ENCODE data around the gene PHACTR1.

DNA sequence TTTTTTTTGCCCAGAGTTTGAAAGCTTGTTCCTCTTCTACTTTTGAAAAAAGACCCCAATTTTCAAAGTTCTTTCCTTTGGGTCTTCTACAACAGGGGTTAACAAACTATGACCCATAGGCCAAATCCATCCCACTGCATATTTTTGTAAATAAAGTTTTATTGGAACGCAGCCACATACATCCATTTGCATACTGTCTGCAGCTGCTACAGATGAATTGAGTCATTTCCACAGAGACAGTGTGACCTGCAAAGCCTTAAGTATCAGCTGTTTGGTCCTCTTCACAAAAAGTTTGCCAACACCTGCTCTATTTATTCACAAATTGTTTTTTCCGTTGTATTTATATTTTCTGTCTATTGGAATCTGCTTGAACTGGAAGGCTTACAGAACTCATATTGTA, 422.6 kb downstream of the PHACTR1 start:
- TF ChIP-seq, protein P1, sequence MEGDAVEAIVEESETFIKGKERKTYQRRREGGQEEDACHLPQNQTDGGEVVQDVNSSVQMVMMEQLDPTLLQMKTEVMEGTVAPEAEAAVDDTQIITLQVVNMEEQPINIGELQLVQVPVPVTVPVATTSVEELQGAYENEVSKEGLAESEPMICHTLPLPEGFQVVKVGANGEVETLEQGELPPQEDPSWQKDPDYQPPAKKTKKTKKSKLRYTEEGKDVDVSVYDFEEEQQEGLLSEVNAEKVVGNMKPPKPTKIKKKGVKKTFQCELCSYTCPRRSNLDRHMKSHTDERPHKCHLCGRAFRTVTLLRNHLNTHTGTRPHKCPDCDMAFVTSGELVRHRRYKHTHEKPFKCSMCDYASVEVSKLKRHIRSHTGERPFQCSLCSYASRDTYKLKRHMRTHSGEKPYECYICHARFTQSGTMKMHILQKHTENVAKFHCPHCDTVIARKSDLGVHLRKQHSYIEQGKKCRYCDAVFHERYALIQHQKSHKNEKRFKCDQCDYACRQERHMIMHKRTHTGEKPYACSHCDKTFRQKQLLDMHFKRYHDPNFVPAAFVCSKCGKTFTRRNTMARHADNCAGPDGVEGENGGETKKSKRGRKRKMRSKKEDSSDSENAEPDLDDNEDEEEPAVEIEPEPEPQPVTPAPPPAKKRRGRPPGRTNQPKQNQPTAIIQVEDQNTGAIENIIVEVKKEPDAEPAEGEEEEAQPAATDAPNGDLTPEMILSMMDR (IDR thresholded peaks at IDR 0.05): no peak
- no peak for TF ChIP-seq POLR2A (IDR thresholded peaks at IDR 0.05)
